H9 (cell line): ENCODE measurements around the gene PRMT7. TPM values are rescaled to one million over a fixed set of nuclear protein-coding genes. Genes with fewer than 3 reads are reported as not detected.

Source experiments
- DNase-seq: peaks from one replicate; pipeline ENCODE4 v3.0.0-alpha.2; 2017
- H2AFZ ChIP-seq: one replicate; pipeline ENCODE4 v1.6.1; 2013; ENCODE audit warnings: mild to moderate bottlenecking, low read length, control low read depth, moderate library complexity
- H2AK5ac ChIP-seq: 2 replicates; pipeline ENCODE4 v1.6.1; 2013; ENCODE audit warnings: low read length, control low read depth, mixed read lengths; ENCODE audit not compliant: insufficient read length
- H2BK120ac ChIP-seq: one replicate; pipeline ENCODE4 v1.6.1; 2013; ENCODE audit warnings: low read depth, mild to moderate bottlenecking, low read length, control low read depth, inconsistent platforms; ENCODE audit not compliant: poor library complexity, severe bottlenecking
- H2BK12ac ChIP-seq: 2 replicates; pipeline ENCODE4 v1.6.1; 2013; ENCODE audit warnings: low read length, control low read depth, mixed read lengths, low read depth; ENCODE audit not compliant: insufficient read length
- H2BK15ac ChIP-seq: 2 replicates; pipeline ENCODE4 v1.6.1; 2013; ENCODE audit warnings: low read depth, low read length, control low read depth
- H2BK20ac ChIP-seq: one replicate; pipeline ENCODE4 v1.6.1; 2013; ENCODE audit warnings: low read depth, mild to moderate bottlenecking, low read length, control low read depth, inconsistent platforms; ENCODE audit not compliant: poor library complexity, severe bottlenecking
- H2BK5ac ChIP-seq: 2 replicates; pipeline ENCODE4 v1.6.1; 2013; ENCODE audit warnings: low read length, control low read depth, mixed read lengths; ENCODE audit not compliant: insufficient read length
- H3K14ac ChIP-seq: 2 replicates; pipeline ENCODE4 v1.6.1; 2013; ENCODE audit warnings: low read length, control low read depth; ENCODE audit not compliant: insufficient read depth
- H3K18ac ChIP-seq: 2 replicates; pipeline ENCODE4 v1.6.1; 2013; ENCODE audit warnings: low read depth, mild to moderate bottlenecking, mixed read lengths, low read length, control low read depth; ENCODE audit not compliant: insufficient read length
- H3K23ac ChIP-seq: 2 replicates; pipeline ENCODE4 v1.6.1; 2013; ENCODE audit warnings: low read length, control low read depth, mixed read lengths, low read depth; ENCODE audit not compliant: insufficient read length
- H3K23me2 ChIP-seq: 2 replicates; pipeline ENCODE4 v1.6.1; 2013; ENCODE audit warnings: low read depth, mild to moderate bottlenecking, mixed read lengths, low read length, control low read depth; ENCODE audit not compliant: insufficient read length, poor library complexity, severe bottlenecking
- H3K27ac ChIP-seq: 2 replicates; pipeline ENCODE4 v1.5.1; 2013; ENCODE audit warnings: low read length, control low read depth, mixed read lengths, low read depth; ENCODE audit not compliant: insufficient read length
- H3K27me3 ChIP-seq: 2 replicates; pipeline ENCODE4 v1.6.1; 2013; ENCODE audit warnings: low read length, control low read depth, inconsistent platforms; ENCODE audit not compliant: insufficient read depth
- H3K4ac ChIP-seq: 2 replicates; pipeline ENCODE4 v1.6.1; 2013; ENCODE audit warnings: low read depth, mild to moderate bottlenecking, control low read depth, inconsistent platforms, low read length, moderate library complexity
- H3K4me1 ChIP-seq: 2 replicates; pipeline ENCODE4 v1.6.1; 2013; ENCODE audit warnings: low read length, control low read depth, inconsistent platforms; ENCODE audit not compliant: insufficient read depth
- H3K4me2 ChIP-seq: 2 replicates; pipeline ENCODE4 v1.6.1; 2013; ENCODE audit warnings: low read length, control low read depth, mixed read lengths; ENCODE audit not compliant: insufficient read length, insufficient read depth
- H3K56ac ChIP-seq: 2 replicates; pipeline ENCODE4 v1.6.1; 2013; ENCODE audit warnings: low read depth, mild to moderate bottlenecking, mixed read lengths, low read length, control low read depth; ENCODE audit not compliant: insufficient read length
- H3K79me1 ChIP-seq: 2 replicates; pipeline ENCODE4 v1.6.1; 2013; ENCODE audit warnings: low read depth, mild to moderate bottlenecking, moderate library complexity, low read length, control low read depth, inconsistent platforms; ENCODE audit not compliant: insufficient read depth, poor library complexity, severe bottlenecking
- H3K79me2 ChIP-seq: 2 replicates; pipeline ENCODE4 v1.6.1; 2013; ENCODE audit warnings: low read length, control low read depth, inconsistent platforms; ENCODE audit not compliant: insufficient read depth
- H3K9ac ChIP-seq: 2 replicates; pipeline ENCODE4 v1.6.1; 2013; ENCODE audit warnings: low read length, control low read depth, mixed read lengths; ENCODE audit not compliant: insufficient read length; ENCODE audit errors: extremely low read depth
- H3K9me3 ChIP-seq: one replicate; pipeline ENCODE4 v1.6.1; 2013; ENCODE audit warnings: low read depth, low read length, inconsistent platforms; ENCODE audit not compliant: control insufficient read depth
- H3T11ph ChIP-seq: one replicate; pipeline ENCODE4 v1.6.1; 2013; ENCODE audit warnings: mild to moderate bottlenecking, low read length, control low read depth, inconsistent platforms
- H4K20me1 ChIP-seq: one replicate; pipeline ENCODE4 v1.6.1; 2013; ENCODE audit not compliant: control insufficient read depth, insufficient read length, insufficient read depth
- H4K5ac ChIP-seq: 2 replicates; pipeline ENCODE4 v1.6.1; 2013; ENCODE audit warnings: low read depth, mild to moderate bottlenecking, mixed read lengths, low read length, control low read depth; ENCODE audit not compliant: insufficient read length
- H4K8ac ChIP-seq: replicated peaks from 2 replicates; pipeline ENCODE4 v1.6.1; 2013; ENCODE audit warnings: low read length, control low read depth, mixed read lengths, low read depth; ENCODE audit not compliant: insufficient read length
- H4K91ac ChIP-seq: 2 replicates; pipeline ENCODE4 v1.6.1; 2013; ENCODE audit warnings: low read depth, mild to moderate bottlenecking, moderate library complexity, mixed read lengths, low read length, control low read depth; ENCODE audit not compliant: insufficient read length
- H3K27ac Mint-ChIP-seq, 3 experiments: 2 replicates in 2 of 3; 3 replicates in 1 of 3; pipeline ENCODE4 v1.8.0; 2020 to 2021; ENCODE audit warnings: mixed read lengths in 3 of 3, mild to moderate bottlenecking in 1 of 3, moderate library complexity in 1 of 3
- H3K27me3 Mint-ChIP-seq: 2 replicates; pipeline ENCODE4 v1.8.0; 2021; ENCODE audit warnings: low read depth, mild to moderate bottlenecking, moderate library complexity, mixed read lengths
- H3K36me3 Mint-ChIP-seq, 3 experiments: 2 replicates in 2 of 3; 3 replicates in 1 of 3; pipeline ENCODE4 v1.8.0; 2020 to 2021; ENCODE audit warnings: low read depth in 3 of 3, mixed read lengths in 3 of 3; ENCODE audit not compliant: insufficient read depth in 1 of 3
- H3K4me1 Mint-ChIP-seq, 2 experiments: 2 replicates each; pipeline ENCODE4 v1.8.0; 2020; ENCODE audit warnings: mixed read lengths in 2 of 2
- H3K4me3 Mint-ChIP-seq, 2 experiments: 2 replicates in 1 of 2; 3 replicates in 1 of 2; pipeline ENCODE4 v1.8.0; 2020 to 2021; ENCODE audit warnings: mild to moderate bottlenecking in 2 of 2, mixed read lengths in 2 of 2, moderate library complexity in 1 of 2
- H3K9me3 Mint-ChIP-seq, 2 experiments: 2 replicates in 1 of 2; 3 replicates in 1 of 2; pipeline ENCODE4 v1.8.0; 2020; ENCODE audit warnings: mild to moderate bottlenecking in 2 of 2, mixed read lengths in 2 of 2, moderate library complexity in 1 of 2
- CTCF ChIP-seq: fragments of 200-600 bp; sonication (generic); conservative IDR thresholded peaks from 3 replicates; pipeline ENCODE4 v1.8.0; 2021; ENCODE audit warnings: antibody characterized with exemption, mild to moderate bottlenecking
- WGBS: extraction: QIAGEN DNeasy Blood & Tissue Kit; methylation state at CpG from one replicate; pipeline ENCODE4 v1.1.7; 2013; ENCODE audit warnings: missing lambda C conversion rate, low lambda C conversion rate, mixed read lengths; ENCODE audit not compliant: insufficient read length; ENCODE audit errors: extremely low coverage; 5-methylcytosine and 5-hydroxymethylcytosine counted together
- total RNA-seq: library from RNA; stranded (reverse); gene quantifications from 2 replicates; pipeline ENCODE4 v1.2.1, GENCODE V29; 2021

PRMT7 gene
- total RNA-seq, 1 experiment from 2014 or later: 56.6 TPM

- Histone ChIP-seq H3K27ac (no peak overlapping the region), H4K5ac (no peak overlapping the region), H3K9me3 (no peaks in the 10 kb centered on the region), H3K18ac (no peak overlapping the region), H3K56ac (no peak overlapping the region), H3K27me3 (no peaks in the 10 kb centered on the region), H2BK5ac (no peak overlapping the region), H3K4me2 (no peak overlapping the region), H4K8ac (no peak overlapping the region), H3K79me2 (no peaks in the 10 kb centered on the region), H2BK120ac (no peak overlapping the region), H3K4ac (no peak overlapping the region), H2BK20ac (no peak overlapping the region), H3K23ac (no peak overlapping the region), H4K20me1 (no peaks in the 10 kb centered on the region), H3K79me1 (no peaks in the 10 kb centered on the region), H2BK15ac (no peak overlapping the region), H3K23me2 (no peaks in the 10 kb centered on the region), H3T11ph (no peak overlapping the region), H2AK5ac (no peak overlapping the region), H2BK12ac (no peak overlapping the region), H3K14ac (no peak overlapping the region), H4K91ac (no peak overlapping the region), H2AFZ (no peak overlapping the region), H3K9ac (no peak overlapping the region), H3K4me1 (no peaks in the 10 kb centered on the region)
- no peak for DNase-seq
- no CpG with 5 or more reads among the region's 14 CpGs for WGBS
- no peaks in the 10 kb centered on the region for H3K9me3 Mint-ChIP-seq
- peaks cover 0 to 17% (median 17%) of the 10 kb centered on the region in 3 experiments; a peak in 6 of 7 replicates for H3K36me3 Mint-ChIP-seq
- no peak overlapping the region for H3K4me3 Mint-ChIP-seq
- TF ChIP-seq CTCF: no peak
- no peaks in the 10 kb centered on the region; the same call in 1 of the 2 replicates for H3K27me3 Mint-ChIP-seq
- H3K27ac Mint-ChIP-seq: 0 out of 7 replicates have a peak overlapping the region, but pooled peaks of 1 of the 3 experiments have one; percentile 14
- peaks cover 12 to 23% of the 10 kb centered on the region in 2 experiments for H3K4me1 Mint-ChIP-seq
These were observed 50.1 kb downstream of the PRMT7 start for GRCh38 chr16:68360956-68361355.
